GM18867 (cell line): ENCODE measurements around the gene DPM3.
"Not testable (repeated sequence)": the region's sequence is repeated elsewhere in the genome, so short reads cannot be mapped to it uniquely, and the experiment has no call there.

Experiments used
- ATAC-seq: cut with Tn5 transposase; IDR thresholded peaks from one replicate; pipeline ENCODE4 v1.9.1; 2021; ENCODE audit warnings: mild to moderate bottlenecking, moderate library complexity; ENCODE audit not compliant: unreplicated experiment

The DPM3 gene

GRCh38 chr1:155127105-155127966, 13.0 kb downstream of the DPM3 start, which contains the start of gene EFNA1:
Gene EFNA1 (plus strand): TSS chr1:155127876. CDS start chr1:155127978, 102 bp downstream.
- no peak for ATAC-seq

GRCh38 chr1:155126556-155127104, 13.7 kb downstream of the DPM3 start:
- ATAC-seq = no peak

- ATAC-seq = no peak
Measured at GRCh38 chr1:155125946-155126555, 14.3 kb downstream of the DPM3 start.

- ATAC-seq = no peak
Measured at GRCh38 chr1:155125511-155125945, 14.8 kb downstream of the DPM3 start.

- no peak for ATAC-seq
Measured at GRCh38 chr1:155124503-155125463, 15.5 kb downstream of the DPM3 start.

GRCh38 chr1:155123801-155124200, 16.5 kb downstream of the DPM3 start:
- ATAC-seq = no peak

- ATAC-seq = no peak
Measured at GRCh38 chr1:155122308-155122707, 18.0 kb downstream of the DPM3 start.

GRCh38 chr1:155121249-155121648, 19.1 kb downstream of the DPM3 start:
- ATAC-seq = no peak

GRCh38 chr1:155120253-155120652, 20.1 kb downstream of the DPM3 start:
- no peak for ATAC-seq

- ATAC-seq = not testable (repeated sequence)
Measured at GRCh38 chr1:155118090-155118489, 22.2 kb downstream of the DPM3 start.

GRCh38 chr1:155117610-155118009, 22.7 kb downstream of the DPM3 start:
- no peak for ATAC-seq

- ATAC-seq = no peak
Measured at GRCh38 chr1:155116113-155116764, 24.1 kb downstream of the DPM3 start.

GRCh38 chr1:155113450-155113980, 26.8 kb downstream of the DPM3 start:
- no peak for ATAC-seq

- ATAC-seq = no peak
Measured at GRCh38 chr1:155110826-155111225, 29.5 kb downstream of the DPM3 start.

GRCh38 chr1:155110381-155110780, 29.9 kb downstream of the DPM3 start:
- no peak for ATAC-seq

- ATAC-seq = no peak
Measured at GRCh38 chr1:155108296-155108695, 32.0 kb downstream of the DPM3 start.

GRCh38 chr1:155107309-155108264, 32.7 kb downstream of the DPM3 start:
- no peak for ATAC-seq

GRCh38 chr1:155106862-155107261, 33.5 kb downstream of the DPM3 start:
- no peak for ATAC-seq

- no peak for ATAC-seq
Measured at GRCh38 chr1:155105604-155106011, 34.7 kb downstream of the DPM3 start.
